Measurements from ENCODE around the gene SERPIND1.

The SERPIND1 gene

DNA sequence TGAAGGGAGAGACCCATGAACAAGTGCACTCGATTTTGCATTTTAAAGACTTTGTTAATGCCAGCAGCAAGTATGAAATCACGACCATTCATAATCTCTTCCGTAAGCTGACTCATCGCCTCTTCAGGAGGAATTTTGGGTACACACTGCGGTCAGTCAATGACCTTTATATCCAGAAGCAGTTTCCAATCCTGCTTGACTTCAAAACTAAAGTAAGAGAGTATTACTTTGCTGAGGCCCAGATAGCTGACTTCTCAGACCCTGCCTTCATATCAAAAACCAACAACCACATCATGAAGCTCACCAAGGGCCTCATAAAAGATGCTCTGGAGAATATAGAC, 5.9 kb downstream of the SERPIND1 start:
- peaks cover 11% of the 10 kb centered on the region for H3K36me3 ChIP-seq (ENCODE audit: control insufficient read depth, low read length)
- H3K27me3 ChIP-seq (ENCODE audit: control insufficient read depth, low read length): no peaks in the 10 kb centered on the region
- H3K9me3 ChIP-seq (ENCODE audit: control insufficient read depth, insufficient read depth, low read length): no peaks in the 10 kb centered on the region
- no peaks in the 10 kb centered on the region for H3K4me1 ChIP-seq (ENCODE audit: control insufficient read depth, low read length)
- no peaks in the 10 kb centered on the region for H3K79me2 ChIP-seq (ENCODE audit: control insufficient read depth, low read length)
- H3K4me3 ChIP-seq (ENCODE audit: low read length): no peak overlapping the region
- H3K4me2 ChIP-seq (ENCODE audit: low read length): no peak overlapping the region
- no peaks in the 10 kb centered on the region for H3K9me2 ChIP-seq (replicated peaks; ENCODE audit: control insufficient read depth, low read length)
- H4K20me1 ChIP-seq (ENCODE audit: control insufficient read depth, insufficient read depth, low read depth, low read length): 0 out of 2 replicates have a peak, but pooled peaks cover 3% of the 10 kb centered on the region
- H3K27ac ChIP-seq (ENCODE audit: low read depth, low read length): no peak overlapping the region
- no peak for TF ChIP-seq EZH2phosphoT487 (IDR thresholded peaks at IDR 0.05; ENCODE audit: borderline replicate concordance, low read length)
- TF ChIP-seq, protein P1, sequence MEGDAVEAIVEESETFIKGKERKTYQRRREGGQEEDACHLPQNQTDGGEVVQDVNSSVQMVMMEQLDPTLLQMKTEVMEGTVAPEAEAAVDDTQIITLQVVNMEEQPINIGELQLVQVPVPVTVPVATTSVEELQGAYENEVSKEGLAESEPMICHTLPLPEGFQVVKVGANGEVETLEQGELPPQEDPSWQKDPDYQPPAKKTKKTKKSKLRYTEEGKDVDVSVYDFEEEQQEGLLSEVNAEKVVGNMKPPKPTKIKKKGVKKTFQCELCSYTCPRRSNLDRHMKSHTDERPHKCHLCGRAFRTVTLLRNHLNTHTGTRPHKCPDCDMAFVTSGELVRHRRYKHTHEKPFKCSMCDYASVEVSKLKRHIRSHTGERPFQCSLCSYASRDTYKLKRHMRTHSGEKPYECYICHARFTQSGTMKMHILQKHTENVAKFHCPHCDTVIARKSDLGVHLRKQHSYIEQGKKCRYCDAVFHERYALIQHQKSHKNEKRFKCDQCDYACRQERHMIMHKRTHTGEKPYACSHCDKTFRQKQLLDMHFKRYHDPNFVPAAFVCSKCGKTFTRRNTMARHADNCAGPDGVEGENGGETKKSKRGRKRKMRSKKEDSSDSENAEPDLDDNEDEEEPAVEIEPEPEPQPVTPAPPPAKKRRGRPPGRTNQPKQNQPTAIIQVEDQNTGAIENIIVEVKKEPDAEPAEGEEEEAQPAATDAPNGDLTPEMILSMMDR (IDR thresholded peaks at IDR 0.05; ENCODE audit: low read depth, low read length, poor library complexity, severe bottlenecking): no peak
- H3F3A ChIP-seq (ENCODE audit: control insufficient read depth, insufficient read depth): no peaks in the 10 kb centered on the region; the same call in 1 of the 2 replicates

DNA sequence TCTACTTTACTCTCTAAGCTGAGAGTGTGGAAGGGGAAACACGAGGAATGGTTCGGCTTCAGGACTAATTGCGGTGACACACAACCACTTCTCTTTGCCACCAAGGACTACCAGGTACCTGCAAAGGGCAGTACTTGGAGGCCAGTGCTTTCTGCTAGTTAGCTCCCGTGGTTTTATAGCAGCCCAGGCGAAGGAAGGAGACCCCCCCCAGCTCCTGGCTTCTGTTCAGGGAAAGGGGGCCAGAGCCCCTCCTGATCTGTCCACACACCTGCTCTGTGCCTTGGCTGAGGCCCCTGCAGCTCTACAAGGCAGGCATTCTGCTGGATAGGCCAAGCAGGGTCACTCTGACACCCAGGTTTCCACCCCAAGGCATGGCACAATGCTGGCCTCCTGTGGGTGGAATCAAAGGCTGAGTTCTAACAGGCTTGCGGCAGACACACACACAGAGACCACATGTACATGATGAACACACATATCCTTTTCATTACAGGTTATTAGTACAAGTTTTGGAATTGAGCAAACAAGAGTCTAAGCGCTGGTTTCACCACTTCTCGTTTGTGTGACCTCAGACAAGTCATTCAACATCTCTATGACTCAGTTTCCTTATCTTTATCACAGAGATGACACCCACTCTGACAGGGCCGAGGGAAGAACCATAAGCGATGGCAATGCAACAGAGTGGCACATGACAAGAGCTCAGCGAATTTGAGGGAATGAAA, 7.5 kb downstream of the SERPIND1 start:
- TF ChIP-seq, protein P1 (IDR thresholded peaks at IDR 0.05; ENCODE audit: low read depth, low read length, poor library complexity, severe bottlenecking): no peak
- no peak for TF ChIP-seq EZH2phosphoT487 (IDR thresholded peaks at IDR 0.05; ENCODE audit: borderline replicate concordance, low read length)
- H3K36me3 ChIP-seq (ENCODE audit: control insufficient read depth, low read length): peaks cover 11% of the 10 kb centered on the region
- H3K4me3 ChIP-seq (ENCODE audit: low read length): no peak overlapping the region
- H3K27ac ChIP-seq (ENCODE audit: low read depth, low read length): no peak overlapping the region
- no peaks in the 10 kb centered on the region; the same call in 1 of the 2 replicates for H3F3A ChIP-seq (ENCODE audit: control insufficient read depth, insufficient read depth)
- H3K9me2 ChIP-seq (replicated peaks; ENCODE audit: control insufficient read depth, low read length): no peaks in the 10 kb centered on the region
- H3K79me2 ChIP-seq (ENCODE audit: control insufficient read depth, low read length): no peaks in the 10 kb centered on the region
- H3K9me3 ChIP-seq (ENCODE audit: control insufficient read depth, insufficient read depth, low read length): no peaks in the 10 kb centered on the region
- 0 out of 2 replicates have a peak, but pooled peaks cover 3% of the 10 kb centered on the region for H4K20me1 ChIP-seq (ENCODE audit: control insufficient read depth, insufficient read depth, low read depth, low read length)
- H3K27me3 ChIP-seq (ENCODE audit: control insufficient read depth, low read length): no peaks in the 10 kb centered on the region
- H3K4me1 ChIP-seq (ENCODE audit: control insufficient read depth, low read length): no peaks in the 10 kb centered on the region
- no peak overlapping the region for H3K4me2 ChIP-seq (ENCODE audit: low read length)

DNA sequence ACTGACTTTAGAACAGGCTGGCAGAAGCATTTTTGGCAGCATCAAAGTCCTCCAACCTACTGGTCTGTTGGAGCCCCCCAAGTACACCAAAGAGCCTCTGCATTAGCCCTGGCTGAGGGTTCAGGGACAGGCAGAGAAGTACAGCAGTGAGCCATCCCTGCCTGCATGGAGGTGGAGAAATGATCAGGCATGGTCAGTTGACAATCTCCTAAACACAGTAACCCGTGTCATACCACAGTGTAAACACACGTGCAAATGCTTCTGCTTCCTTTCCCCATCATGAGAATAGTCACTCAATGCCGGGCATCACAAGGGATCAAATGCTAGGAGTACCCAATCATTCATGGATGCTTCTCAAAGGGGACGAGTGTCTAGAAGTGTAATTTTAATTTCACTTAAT, 8.2 kb downstream of the SERPIND1 start:
- no peaks in the 10 kb centered on the region; the same call in 1 of the 2 replicates for H3F3A ChIP-seq (ENCODE audit: control insufficient read depth, insufficient read depth)
- 0 out of 2 replicates have a peak, but pooled peaks cover 3% of the 10 kb centered on the region for H4K20me1 ChIP-seq (ENCODE audit: control insufficient read depth, insufficient read depth, low read depth, low read length)
- no peak overlapping the region for H3K4me3 ChIP-seq (ENCODE audit: low read length)
- no peaks in the 10 kb centered on the region for H3K4me1 ChIP-seq (ENCODE audit: control insufficient read depth, low read length)
- TF ChIP-seq, protein P1 (IDR thresholded peaks at IDR 0.05; ENCODE audit: low read depth, low read length, poor library complexity, severe bottlenecking): no peak
- no peak for TF ChIP-seq EZH2phosphoT487 (IDR thresholded peaks at IDR 0.05; ENCODE audit: borderline replicate concordance, low read length)
- no peaks in the 10 kb centered on the region for H3K9me2 ChIP-seq (replicated peaks; ENCODE audit: control insufficient read depth, low read length)
- H3K27ac ChIP-seq (ENCODE audit: low read depth, low read length): no peak overlapping the region
- no peak overlapping the region for H3K4me2 ChIP-seq (ENCODE audit: low read length)
- H3K27me3 ChIP-seq (ENCODE audit: control insufficient read depth, low read length): no peaks in the 10 kb centered on the region
- H3K9me3 ChIP-seq (ENCODE audit: control insufficient read depth, insufficient read depth, low read length): no peaks in the 10 kb centered on the region
- H3K36me3 ChIP-seq (ENCODE audit: control insufficient read depth, low read length): peaks cover 11% of the 10 kb centered on the region
- H3K79me2 ChIP-seq (ENCODE audit: control insufficient read depth, low read length): no peaks in the 10 kb centered on the region

Data from DOHH2 (cell line).